ENCODE results near the gene MED12L.

- TF ChIP-seq CTCF (IDR thresholded peaks at IDR 0.05) = no peak
- TF ChIP-seq POLR2A (IDR thresholded peaks at IDR 0.05) = no peak
Observed at GRCh38 chr3:151330899-151331298, 245.4 kb downstream of the MED12L start.

Measured in lower leg skin (tissue), 3 donors.